Measurements from ENCODE around the gene MEGF8. TPM values are rescaled to one million over a fixed set of nuclear protein-coding genes. Genes with fewer than 3 reads are reported as not detected.

Gene MEGF8
- total and polyA plus RNA-seq, 9 of the 15 experiments (the other 6 are each of a cell fraction or from before 2014, with no cell fraction given), result 0.28 to 13.1 (median 3.0) TPM

DNA sequence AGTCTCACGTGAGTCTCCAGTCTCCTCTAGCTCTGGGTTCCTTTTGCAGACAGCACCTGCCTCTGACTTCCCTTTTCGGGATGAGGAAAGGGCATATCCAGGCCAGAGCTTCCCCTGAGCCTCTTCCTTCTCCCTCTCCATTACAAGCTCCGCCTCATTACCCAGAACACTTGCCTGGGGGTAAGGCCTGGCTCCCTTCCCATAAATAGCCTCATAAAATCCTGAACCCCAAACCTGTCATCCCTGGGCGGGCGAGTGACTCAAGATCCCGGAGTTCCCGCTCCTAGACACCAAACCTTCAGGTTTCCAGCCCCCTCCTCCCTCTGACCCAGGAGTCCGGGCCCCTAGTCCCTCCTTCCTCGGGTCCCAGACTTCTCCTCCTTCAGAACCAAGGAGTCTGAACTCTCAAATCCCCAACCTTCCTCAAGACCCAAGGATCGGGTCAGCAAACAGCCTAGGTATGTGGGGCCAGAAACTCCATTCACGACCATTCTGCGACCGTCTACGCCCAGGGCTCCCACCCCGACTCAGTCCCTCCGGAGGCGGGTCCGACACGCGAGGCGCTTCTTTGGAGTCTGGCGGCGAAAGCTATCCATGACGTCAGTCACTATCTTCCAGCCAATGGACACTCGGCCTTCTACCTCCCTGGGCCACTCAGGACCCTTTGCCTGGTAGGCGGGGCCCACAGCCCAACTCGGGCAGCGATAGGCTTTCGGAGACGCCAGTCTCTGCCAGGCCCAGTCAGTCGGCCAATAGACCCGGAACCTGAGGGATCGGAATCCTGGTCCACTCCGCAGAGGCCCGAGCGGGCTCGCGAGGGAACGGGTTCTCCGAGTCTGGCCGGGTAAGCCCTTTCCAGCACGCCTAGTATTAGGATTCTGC is 71.2 kb downstream of the MEGF8 start (continued):
- TF ChIP-seq NFE2 (IDR thresholded peaks at IDR 0.05; ENCODE audit: low read depth), result no peak
- no peak for TF ChIP-seq FOXK2 (conservative IDR thresholded peaks at IDR 0.05 in 1 of 2, IDR thresholded peaks at IDR 0.05 in 1 of 2; ENCODE audit: low read depth in 2 of 2)
- peak; percentile 10 for TF ChIP-seq SAP30 (IDR thresholded peaks at IDR 0.05; ENCODE audit: borderline replicate concordance, insufficient read depth, low read depth, low read length, poor library complexity, severe bottlenecking)
- no peak for TF ChIP-seq ZNF644 (tag; IDR thresholded peaks at IDR 0.05; ENCODE audit: low read depth)
- peak in 1 of 2 experiments; percentile 34; a peak in 1 of 4 replicates for TF ChIP-seq RCOR1 (IDR thresholded peaks at IDR 0.05; ENCODE audit: borderline replicate concordance in 1 of 2, low read depth in 2 of 2, low read length in 2 of 2)
- TF ChIP-seq ZBTB9 (CRISPR knock-in tag; IDR thresholded peaks at IDR 0.05), result peak; percentile 16; the same call in 1 of the 2 replicates
- no peak for TF ChIP-seq CCNT2 (IDR thresholded peaks at IDR 0.05; ENCODE audit: borderline replicate concordance, extremely low read depth, insufficient read length, low read depth, low read length)
- no peak; the same call in 1 of the 2 replicates for TF ChIP-seq HCFC1 (IDR thresholded peaks at IDR 0.05; ENCODE audit: low read depth, low read length)
- peak; percentile 92 for TF ChIP-seq ZFX (CRISPR knock-in tag; IDR thresholded peaks at IDR 0.05)
- TF ChIP-seq ARID2 (IDR thresholded peaks at IDR 0.05), result no peak
- TF ChIP-seq EP400 (IDR thresholded peaks at IDR 0.05), result peak; percentile 68
- TF ChIP-seq PREB (CRISPR knock-in tag; IDR thresholded peaks at IDR 0.05), result no peak
- TF ChIP-seq NR2C2 (CRISPR knock-in tag; IDR thresholded peaks at IDR 0.05), result no peak
- TF ChIP-seq NR2C2 (tag; IDR thresholded peaks at IDR 0.05), result no peak
- no peak for TF ChIP-seq SREBF1 (IDR thresholded peaks at IDR 0.05; ENCODE audit: borderline replicate concordance, low read depth, low read length)
- no peak for TF ChIP-seq CBX3 (IDR thresholded peaks at IDR 0.05; ENCODE audit: borderline replicate concordance in 1 of 2, low read length in 2 of 2)
- no peak for TF ChIP-seq RBM34 (IDR thresholded peaks at IDR 0.05; ENCODE audit: borderline replicate concordance, insufficient read depth, low read length)
- TF ChIP-seq, protein P1, sequence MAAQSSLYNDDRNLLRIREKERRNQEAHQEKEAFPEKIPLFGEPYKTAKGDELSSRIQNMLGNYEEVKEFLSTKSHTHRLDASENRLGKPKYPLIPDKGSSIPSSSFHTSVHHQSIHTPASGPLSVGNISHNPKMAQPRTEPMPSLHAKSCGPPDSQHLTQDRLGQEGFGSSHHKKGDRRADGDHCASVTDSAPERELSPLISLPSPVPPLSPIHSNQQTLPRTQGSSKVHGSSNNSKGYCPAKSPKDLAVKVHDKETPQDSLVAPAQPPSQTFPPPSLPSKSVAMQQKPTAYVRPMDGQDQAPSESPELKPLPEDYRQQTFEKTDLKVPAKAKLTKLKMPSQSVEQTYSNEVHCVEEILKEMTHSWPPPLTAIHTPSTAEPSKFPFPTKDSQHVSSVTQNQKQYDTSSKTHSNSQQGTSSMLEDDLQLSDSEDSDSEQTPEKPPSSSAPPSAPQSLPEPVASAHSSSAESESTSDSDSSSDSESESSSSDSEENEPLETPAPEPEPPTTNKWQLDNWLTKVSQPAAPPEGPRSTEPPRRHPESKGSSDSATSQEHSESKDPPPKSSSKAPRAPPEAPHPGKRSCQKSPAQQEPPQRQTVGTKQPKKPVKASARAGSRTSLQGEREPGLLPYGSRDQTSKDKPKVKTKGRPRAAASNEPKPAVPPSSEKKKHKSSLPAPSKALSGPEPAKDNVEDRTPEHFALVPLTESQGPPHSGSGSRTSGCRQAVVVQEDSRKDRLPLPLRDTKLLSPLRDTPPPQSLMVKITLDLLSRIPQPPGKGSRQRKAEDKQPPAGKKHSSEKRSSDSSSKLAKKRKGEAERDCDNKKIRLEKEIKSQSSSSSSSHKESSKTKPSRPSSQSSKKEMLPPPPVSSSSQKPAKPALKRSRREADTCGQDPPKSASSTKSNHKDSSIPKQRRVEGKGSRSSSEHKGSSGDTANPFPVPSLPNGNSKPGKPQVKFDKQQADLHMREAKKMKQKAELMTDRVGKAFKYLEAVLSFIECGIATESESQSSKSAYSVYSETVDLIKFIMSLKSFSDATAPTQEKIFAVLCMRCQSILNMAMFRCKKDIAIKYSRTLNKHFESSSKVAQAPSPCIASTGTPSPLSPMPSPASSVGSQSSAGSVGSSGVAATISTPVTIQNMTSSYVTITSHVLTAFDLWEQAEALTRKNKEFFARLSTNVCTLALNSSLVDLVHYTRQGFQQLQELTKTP (IDR thresholded peaks at IDR 0.05; ENCODE audit: low read depth in 1 of 2, partially characterized antibody in 2 of 2), result no peak
- TF ChIP-seq ZNF174 (CRISPR knock-in tag; IDR thresholded peaks at IDR 0.05), result no peak
- TF ChIP-seq ATF7 (IDR thresholded peaks at IDR 0.05), result peak; percentile 100
- TF ChIP-seq ZSCAN29 (IDR thresholded peaks at IDR 0.05), result 0 out of 2 replicates have a peak, but pooled peaks have one; percentile 42

Data from K562 (cell line).